Stimulated activated CD4-positive, alpha-beta T cell treated with anti-CD3 and anti-CD28 coated beads, Interleukin-1b, Interleukin-23, amount 100 ng/mL, for 4 hours (primary cell): Measurements from ENCODE around the gene IL1RAPL2.
"Not testable (repeated sequence)": the region's sequence is repeated elsewhere in the genome, so short reads cannot be mapped to it uniquely, and the experiment has no call there.

Source experiments
- DNase-seq, 2 donors: peaks; one replicate each; pipeline ENCODE4 v3.0.0-alpha.2; 2020; ENCODE audit warnings: low read depth in 2 of 2

Gene IL1RAPL2

GRCh38 chrX:105608745-105609144 lies 1042.7 kb downstream of the IL1RAPL2 start:
- no peak for DNase-seq

GRCh38 chrX:105609530-105609929 lies 1043.5 kb downstream of the IL1RAPL2 start:
- no peak for DNase-seq

GRCh38 chrX:105610411-105610810 lies 1044.4 kb downstream of the IL1RAPL2 start:
- DNase-seq = no peak

- no peak for DNase-seq
These were observed 1052.5 kb downstream of the IL1RAPL2 start for GRCh38 chrX:105618393-105619101.

GRCh38 chrX:105634180-105634579 lies 1068.2 kb downstream of the IL1RAPL2 start:
- no peak for DNase-seq

- DNase-seq = no peak
These were observed 1069.8 kb downstream of the IL1RAPL2 start for GRCh38 chrX:105635794-105636193.

GRCh38 chrX:105636667-105637066 lies 1070.7 kb downstream of the IL1RAPL2 start:
- no peak for DNase-seq

- no peak for DNase-seq
These were observed 1079.8 kb downstream of the IL1RAPL2 start for GRCh38 chrX:105645667-105646357.

- DNase-seq = no peak
These were observed 1080.8 kb downstream of the IL1RAPL2 start for GRCh38 chrX:105646592-105647372.

GRCh38 chrX:105647749-105648148 lies 1081.8 kb downstream of the IL1RAPL2 start:
- DNase-seq = no peak

GRCh38 chrX:105648732-105649131 lies 1082.7 kb downstream of the IL1RAPL2 start:
- DNase-seq = no peak

- DNase-seq = no peak
These were observed 1084.6 kb downstream of the IL1RAPL2 start for GRCh38 chrX:105650577-105650976.

GRCh38 chrX:105650986-105651385 lies 1085.0 kb downstream of the IL1RAPL2 start:
- no peak for DNase-seq

- DNase-seq = no peak
These were observed 1087.9 kb downstream of the IL1RAPL2 start for GRCh38 chrX:105653891-105654290.

GRCh38 chrX:105658136-105658535 lies 1092.1 kb downstream of the IL1RAPL2 start:
- DNase-seq = no peak

- DNase-seq = no peak
These were observed 1096.2 kb downstream of the IL1RAPL2 start for GRCh38 chrX:105662248-105662647.

GRCh38 chrX:105664243-105664642 lies 1098.2 kb downstream of the IL1RAPL2 start:
- DNase-seq = no peak

GRCh38 chrX:105684288-105684687 lies 1118.3 kb downstream of the IL1RAPL2 start:
- not testable (repeated sequence) for DNase-seq

GRCh38 chrX:105694839-105695238 lies 1128.8 kb downstream of the IL1RAPL2 start:
- DNase-seq = no peak

GRCh38 chrX:105695451-105695850 lies 1129.5 kb downstream of the IL1RAPL2 start:
- no peak for DNase-seq

- DNase-seq = no peak
These were observed 1130.9 kb downstream of the IL1RAPL2 start for GRCh38 chrX:105696870-105697269.

- no peak for DNase-seq
These were observed 1132.2 kb downstream of the IL1RAPL2 start for GRCh38 chrX:105697984-105698781.
